GM12878 (cell line): ENCODE data around the gene SLC25A29. TPM values are rescaled to one million over a fixed set of nuclear protein-coding genes. Genes with fewer than 3 reads are reported as not detected.
A peak's percentile ranks its signal among the peaks of the same experiment; 100 is the strongest.

Source experiments
- MEF2A ChIP-seq: IDR thresholded peaks from 2 replicates; pipeline ENCODE4 v1.6.1; 2011; ENCODE audit warnings: low read depth, mild to moderate bottlenecking, low read length, moderate library complexity; ENCODE audit not compliant: insufficient read depth
- POLR2A ChIP-seq: IDR thresholded peaks from 2 replicates; pipeline ENCODE4 v1.6.1; 2011; ENCODE audit warnings: low read depth, mild to moderate bottlenecking, low read length
- TCF3 ChIP-seq: IDR thresholded peaks from 2 replicates; pipeline ENCODE4 v1.6.1; 2012; ENCODE audit warnings: low read depth, mild to moderate bottlenecking, low read length, borderline replicate concordance; ENCODE audit not compliant: insufficient read depth
- WRNIP1 ChIP-seq: IDR thresholded peaks from 2 replicates; pipeline ENCODE4 v1.6.1; 2011; ENCODE audit warnings: low read depth, low read length, improper control_type of control experiment, borderline replicate concordance
- ZNF274 ChIP-seq: IDR thresholded peaks from one replicate; pipeline ENCODE4 v1.8.0; 2011; ENCODE audit not compliant: insufficient read length, insufficient read depth
- ZNF384 ChIP-seq: IDR thresholded peaks from 2 replicates; pipeline ENCODE4 v1.6.1; 2012; ENCODE audit warnings: low read depth, mild to moderate bottlenecking, low read length, improper control_type of control experiment, borderline replicate concordance
- polyA plus RNA-seq, 11 experiments: library from polyadenylated mRNA; depleted of rRNA in 4 of 11; unstranded in 6 of 11; stranded (reverse) in 5 of 11; fragments of >200 nt; fragmentation: Nextera tagmentation in 4 of 11; fragmentation: Illumina TruSeq in 1 of 11; extraction: Ambion mirVana in 4 of 11; extraction: Trizol in 1 of 11; gene quantifications; 1 replicate in 1 of 11; 2 replicates in 10 of 11; pipeline versions ENCODE4 v1.2.1 to v1.2.3, GENCODE V29; 2011 to 2016; ENCODE audit warnings: inconsistent platforms in 2 of 11, missing spikeins in 2 of 11, low read depth in 1 of 11
- total RNA-seq, 4 experiments: library from RNA; depleted of rRNA in 3 of 4; stranded (reverse); fragments of >200 nt in 3 of 4; fragmentation: Illumina TruSeq in 1 of 4; extraction: Trizol in 1 of 4; gene quantifications; 2 replicates each; pipeline versions ENCODE4 v1.2.1 to v1.2.3, GENCODE V29; 2013 to 2021
- TF ChIP-seq, protein P1 (sequence below): IDR thresholded peaks from 2 replicates; pipeline ENCODE4 v1.6.1; 2012; ENCODE audit warnings: low read depth, low read length, improper control_type of control experiment
- TF ChIP-seq, protein P2 (sequence below): fragments of 450-650 bp; IDR thresholded peaks from 2 replicates; pipeline ENCODE4 v1.6.1; 2017; ENCODE audit warnings: antibody characterized with exemption, mild to moderate bottlenecking, moderate library complexity
- TF ChIP-seq, protein P3 (sequence below): fragments of 450-650 bp; formaldehyde crosslinking; IDR thresholded peaks from 2 replicates; pipeline ENCODE4 v1.4.0; 2020; ENCODE audit warnings: mild to moderate bottlenecking, moderate library complexity

The SLC25A29 gene
- total and polyA plus RNA-seq, 10 of the 15 experiments (the other 5 are each of a cell fraction or from before 2014, with no cell fraction given): 0.42 to 13.3 (median 4.0) TPM; not detected in 1

DNA sequence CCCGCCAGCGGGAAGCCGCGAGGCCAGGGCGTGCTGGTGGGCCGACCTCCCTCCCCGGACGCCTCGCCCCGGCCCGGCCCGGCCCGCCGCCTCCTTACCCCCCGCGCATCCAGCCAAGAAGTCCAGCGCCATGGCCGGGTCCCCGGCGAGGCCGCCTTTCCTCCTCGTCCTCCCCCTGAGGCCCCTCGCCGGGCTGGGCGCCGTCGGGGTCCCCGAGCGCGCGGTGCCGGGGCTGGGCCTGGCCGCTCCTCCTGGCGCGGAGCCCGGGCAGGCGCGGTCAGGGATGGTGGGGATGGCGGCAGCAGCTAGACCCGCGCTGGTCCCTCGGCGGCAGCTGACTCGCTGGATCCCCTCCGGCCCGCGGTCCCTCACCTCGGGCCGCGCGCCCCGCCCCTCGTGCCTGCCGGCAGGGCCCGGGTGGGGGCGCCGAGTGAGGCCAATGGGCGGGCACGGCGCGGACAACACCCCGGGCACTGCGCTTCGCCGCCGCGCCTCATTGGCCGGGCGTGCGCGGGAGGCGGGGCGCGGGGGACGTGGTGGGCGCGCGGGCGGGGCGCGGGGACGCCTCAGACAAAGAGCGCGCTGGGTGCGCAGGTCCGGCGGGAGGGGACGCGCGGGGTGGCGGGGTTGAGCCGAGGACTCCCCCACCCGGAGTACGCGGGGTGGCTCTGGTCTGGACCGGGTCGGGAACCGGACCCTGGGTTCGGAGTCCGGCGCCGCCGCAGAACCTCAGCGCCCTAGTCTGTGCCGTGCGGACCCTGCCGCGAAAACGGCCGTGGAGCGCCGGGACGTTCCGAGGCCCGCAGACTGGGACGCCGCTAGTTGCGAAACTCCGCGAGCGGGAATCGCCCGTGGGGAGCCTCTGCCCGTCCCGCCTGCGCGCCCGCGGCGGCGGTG is at the start of gene SLC25A29 (continued):
- TF ChIP-seq, protein P1, sequence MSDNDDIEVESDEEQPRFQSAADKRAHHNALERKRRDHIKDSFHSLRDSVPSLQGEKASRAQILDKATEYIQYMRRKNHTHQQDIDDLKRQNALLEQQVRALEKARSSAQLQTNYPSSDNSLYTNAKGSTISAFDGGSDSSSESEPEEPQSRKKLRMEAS: no peak; the same call in 1 of the 2 replicates
- TF ChIP-seq, protein P2, sequence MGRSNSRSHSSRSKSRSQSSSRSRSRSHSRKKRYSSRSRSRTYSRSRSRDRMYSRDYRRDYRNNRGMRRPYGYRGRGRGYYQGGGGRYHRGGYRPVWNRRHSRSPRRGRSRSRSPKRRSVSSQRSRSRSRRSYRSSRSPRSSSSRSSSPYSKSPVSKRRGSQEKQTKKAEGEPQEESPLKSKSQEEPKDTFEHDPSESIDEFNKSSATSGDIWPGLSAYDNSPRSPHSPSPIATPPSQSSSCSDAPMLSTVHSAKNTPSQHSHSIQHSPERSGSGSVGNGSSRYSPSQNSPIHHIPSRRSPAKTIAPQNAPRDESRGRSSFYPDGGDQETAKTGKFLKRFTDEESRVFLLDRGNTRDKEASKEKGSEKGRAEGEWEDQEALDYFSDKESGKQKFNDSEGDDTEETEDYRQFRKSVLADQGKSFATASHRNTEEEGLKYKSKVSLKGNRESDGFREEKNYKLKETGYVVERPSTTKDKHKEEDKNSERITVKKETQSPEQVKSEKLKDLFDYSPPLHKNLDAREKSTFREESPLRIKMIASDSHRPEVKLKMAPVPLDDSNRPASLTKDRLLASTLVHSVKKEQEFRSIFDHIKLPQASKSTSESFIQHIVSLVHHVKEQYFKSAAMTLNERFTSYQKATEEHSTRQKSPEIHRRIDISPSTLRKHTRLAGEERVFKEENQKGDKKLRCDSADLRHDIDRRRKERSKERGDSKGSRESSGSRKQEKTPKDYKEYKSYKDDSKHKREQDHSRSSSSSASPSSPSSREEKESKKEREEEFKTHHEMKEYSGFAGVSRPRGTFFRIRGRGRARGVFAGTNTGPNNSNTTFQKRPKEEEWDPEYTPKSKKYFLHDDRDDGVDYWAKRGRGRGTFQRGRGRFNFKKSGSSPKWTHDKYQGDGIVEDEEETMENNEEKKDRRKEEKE: no peak
- no peak for TF ChIP-seq ZNF274
- no peak for TF ChIP-seq WRNIP1
- TF ChIP-seq, protein P3, sequence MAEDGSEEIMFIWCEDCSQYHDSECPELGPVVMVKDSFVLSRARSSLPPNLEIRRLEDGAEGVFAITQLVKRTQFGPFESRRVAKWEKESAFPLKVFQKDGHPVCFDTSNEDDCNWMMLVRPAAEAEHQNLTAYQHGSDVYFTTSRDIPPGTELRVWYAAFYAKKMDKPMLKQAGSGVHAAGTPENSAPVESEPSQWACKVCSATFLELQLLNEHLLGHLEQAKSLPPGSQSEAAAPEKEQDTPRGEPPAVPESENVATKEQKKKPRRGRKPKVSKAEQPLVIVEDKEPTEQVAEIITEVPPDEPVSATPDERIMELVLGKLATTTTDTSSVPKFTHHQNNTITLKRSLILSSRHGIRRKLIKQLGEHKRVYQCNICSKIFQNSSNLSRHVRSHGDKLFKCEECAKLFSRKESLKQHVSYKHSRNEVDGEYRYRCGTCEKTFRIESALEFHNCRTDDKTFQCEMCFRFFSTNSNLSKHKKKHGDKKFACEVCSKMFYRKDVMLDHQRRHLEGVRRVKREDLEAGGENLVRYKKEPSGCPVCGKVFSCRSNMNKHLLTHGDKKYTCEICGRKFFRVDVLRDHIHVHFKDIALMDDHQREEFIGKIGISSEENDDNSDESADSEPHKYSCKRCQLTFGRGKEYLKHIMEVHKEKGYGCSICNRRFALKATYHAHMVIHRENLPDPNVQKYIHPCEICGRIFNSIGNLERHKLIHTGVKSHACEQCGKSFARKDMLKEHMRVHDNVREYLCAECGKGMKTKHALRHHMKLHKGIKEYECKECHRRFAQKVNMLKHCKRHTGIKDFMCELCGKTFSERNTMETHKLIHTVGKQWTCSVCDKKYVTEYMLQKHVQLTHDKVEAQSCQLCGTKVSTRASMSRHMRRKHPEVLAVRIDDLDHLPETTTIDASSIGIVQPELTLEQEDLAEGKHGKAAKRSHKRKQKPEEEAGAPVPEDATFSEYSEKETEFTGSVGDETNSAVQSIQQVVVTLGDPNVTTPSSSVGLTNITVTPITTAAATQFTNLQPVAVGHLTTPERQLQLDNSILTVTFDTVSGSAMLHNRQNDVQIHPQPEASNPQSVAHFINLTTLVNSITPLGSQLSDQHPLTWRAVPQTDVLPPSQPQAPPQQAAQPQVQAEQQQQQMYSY: no peak
- no peak for TF ChIP-seq MEF2A
- no peak for TF ChIP-seq ZNF384
- peak; percentile 76 for TF ChIP-seq POLR2A
- TF ChIP-seq TCF3: no peak
